Measurements from ENCODE around the gene ACTRT2.

Gene ACTRT2

GRCh38 chr1:3033040-3033789 lies 11.9 kb downstream of the ACTRT2 start:
- no peak for DNase-seq

GRCh38 chr1:3033790-3034090 lies 12.5 kb downstream of the ACTRT2 start:
- DNase-seq, result no peak

GRCh38 chr1:3034162-3034561 lies 12.9 kb downstream of the ACTRT2 start:
- no peak for DNase-seq

GRCh38 chr1:3034728-3035562 lies 13.7 kb downstream of the ACTRT2 start:
- no peak for DNase-seq

- no peak for DNase-seq
These were observed 14.5 kb downstream of the ACTRT2 start for GRCh38 chr1:3035563-3036446.

- DNase-seq, result no peak
These were observed 15.4 kb downstream of the ACTRT2 start for GRCh38 chr1:3036447-3037280.

GRCh38 chr1:3037281-3038040 lies 16.2 kb downstream of the ACTRT2 start:
- DNase-seq, result no peak

GRCh38 chr1:3038113-3038551 lies 16.9 kb downstream of the ACTRT2 start:
- DNase-seq, result no peak

GRCh38 chr1:3038571-3039181 lies 17.4 kb downstream of the ACTRT2 start:
- no peak for DNase-seq

GRCh38 chr1:3040004-3040403 lies 18.7 kb downstream of the ACTRT2 start:
- no peak for DNase-seq

- DNase-seq, result no peak
These were observed 21.2 kb downstream of the ACTRT2 start for GRCh38 chr1:3042481-3042880.

GRCh38 chr1:3049164-3049563 lies 27.9 kb downstream of the ACTRT2 start:
- DNase-seq, result no peak

- no peak for DNase-seq
These were observed 28.6 kb downstream of the ACTRT2 start for GRCh38 chr1:3049905-3050304.

- DNase-seq, result no peak
These were observed 29.3 kb downstream of the ACTRT2 start for GRCh38 chr1:3050603-3051002.

- DNase-seq, result no peak
These were observed 30.3 kb downstream of the ACTRT2 start for GRCh38 chr1:3051270-3052268.

GRCh38 chr1:3052501-3052900 lies 31.2 kb downstream of the ACTRT2 start:
- no peak for DNase-seq

- no peak for DNase-seq
These were observed 32.2 kb downstream of the ACTRT2 start for GRCh38 chr1:3053366-3053980.

- DNase-seq, result no peak
These were observed 32.7 kb downstream of the ACTRT2 start for GRCh38 chr1:3053986-3054385.

- DNase-seq, result no peak
These were observed 33.2 kb downstream of the ACTRT2 start for GRCh38 chr1:3054474-3054873.
